ENCODE measurements around the gene SCN2A. TPM values are rescaled to one million over a fixed set of nuclear protein-coding genes. Genes with fewer than 3 reads are reported as not detected.

The SCN2A gene
- total and polyA plus RNA-seq, 2 donors, result 0.09 to 0.24 TPM

GRCh38 chr2:165205865-165206264, 33.3 kb upstream of the SCN2A start:
- Histone ChIP-seq H3K4me1 (ENCODE audit: control insufficient read depth in 2 of 2, insufficient read depth in 2 of 2, low read length in 2 of 2) (no peaks in the 10 kb centered on the region), H3K4me3 (ENCODE audit: low read length in 2 of 2) (no peak overlapping the region), H3K27me3 (ENCODE audit: control insufficient read depth in 2 of 2, insufficient read depth in 1 of 2, low read length in 1 of 2) (no peaks in the 10 kb centered on the region), H3K36me3 (ENCODE audit: control insufficient read depth in 2 of 2, insufficient read depth in 2 of 2, low read length in 1 of 2) (no peaks in the 10 kb centered on the region), H3K27ac (ENCODE audit: low read depth in 1 of 2, low read length in 1 of 2) (no peak overlapping the region), H3K9me3 (ENCODE audit: control insufficient read depth in 2 of 2, insufficient read depth in 1 of 2, low read length in 1 of 2) (no peaks in the 10 kb centered on the region)
- DNase-seq (ENCODE audit: low read depth in 6 of 9, low spot score in 9 of 9), result no peak
- WGBS, result over 99% methylated on average over 2 of the region's 2 CpGs

- H3K4me1 ChIP-seq (ENCODE audit: control insufficient read depth in 2 of 2, insufficient read depth in 2 of 2, low read length in 2 of 2), result no peaks in the 10 kb centered on the region
Measured at GRCh38 chr2:165208094-165208493, 31.1 kb upstream of the SCN2A start.

GRCh38 chr2:165214093-165214492, 25.1 kb upstream of the SCN2A start:
- Histone ChIP-seq H3K4me1 (ENCODE audit: control insufficient read depth in 2 of 2, insufficient read depth in 2 of 2, low read length in 2 of 2) (no peaks in the 10 kb centered on the region), H3K9me3 (ENCODE audit: control insufficient read depth in 2 of 2, insufficient read depth in 1 of 2, low read length in 1 of 2) (no peaks in the 10 kb centered on the region), H3K36me3 (ENCODE audit: control insufficient read depth in 2 of 2, insufficient read depth in 2 of 2, low read length in 1 of 2) (no peaks in the 10 kb centered on the region), H3K27ac (ENCODE audit: low read depth in 1 of 2, low read length in 1 of 2) (no peak overlapping the region), H3K4me3 (ENCODE audit: low read length in 2 of 2) (no peak overlapping the region), H3K27me3 (ENCODE audit: control insufficient read depth in 2 of 2, insufficient read depth in 1 of 2, low read length in 1 of 2) (no peaks in the 10 kb centered on the region)
- no peak for DNase-seq (ENCODE audit: low read depth in 6 of 9, low spot score in 9 of 9)
- 87% methylated on average over 1 of the region's 1 CpG for WGBS

More at GRCh38 chr2:165208094-165208493, 31.1 kb upstream of the SCN2A start:
- WGBS, result 92% methylated on average over 1 of the region's 1 CpG
- DNase-seq (ENCODE audit: low read depth in 6 of 9, low spot score in 9 of 9), result no peak
- Histone ChIP-seq H3K27ac (ENCODE audit: low read depth in 1 of 2, low read length in 1 of 2) (no peak overlapping the region), H3K27me3 (ENCODE audit: control insufficient read depth in 2 of 2, insufficient read depth in 1 of 2, low read length in 1 of 2) (no peaks in the 10 kb centered on the region), H3K4me3 (ENCODE audit: low read length in 2 of 2) (no peak overlapping the region), H3K9me3 (ENCODE audit: control insufficient read depth in 2 of 2, insufficient read depth in 1 of 2, low read length in 1 of 2) (no peaks in the 10 kb centered on the region), H3K36me3 (ENCODE audit: control insufficient read depth in 2 of 2, insufficient read depth in 2 of 2, low read length in 1 of 2) (no peaks in the 10 kb centered on the region)

- Histone ChIP-seq H3K27ac (ENCODE audit: low read depth in 1 of 2, low read length in 1 of 2) (no peak overlapping the region), H3K4me1 (ENCODE audit: control insufficient read depth in 2 of 2, insufficient read depth in 2 of 2, low read length in 2 of 2) (no peaks in the 10 kb centered on the region), H3K4me3 (ENCODE audit: low read length in 2 of 2) (no peak overlapping the region), H3K36me3 (ENCODE audit: control insufficient read depth in 2 of 2, insufficient read depth in 2 of 2, low read length in 1 of 2) (no peaks in the 10 kb centered on the region), H3K27me3 (ENCODE audit: control insufficient read depth in 2 of 2, insufficient read depth in 1 of 2, low read length in 1 of 2) (no peaks in the 10 kb centered on the region), H3K9me3 (ENCODE audit: control insufficient read depth in 2 of 2, insufficient read depth in 1 of 2, low read length in 1 of 2) (no peaks in the 10 kb centered on the region)
- 92% methylated on average over 3 of the region's 3 CpGs for WGBS
- no peak for DNase-seq (ENCODE audit: low read depth in 6 of 9, low spot score in 9 of 9)
Measured at GRCh38 chr2:165219481-165219880, 19.7 kb upstream of the SCN2A start.

GRCh38 chr2:165224941-165225340, 14.3 kb upstream of the SCN2A start:
- no peaks in the 10 kb centered on the region for H3K9me3 ChIP-seq (ENCODE audit: control insufficient read depth in 2 of 2, insufficient read depth in 1 of 2, low read length in 1 of 2)
- no peak for DNase-seq (ENCODE audit: low read depth in 6 of 9, low spot score in 9 of 9)
- H3K36me3 ChIP-seq (ENCODE audit: control insufficient read depth in 2 of 2, insufficient read depth in 2 of 2, low read length in 1 of 2), result no peaks in the 10 kb centered on the region
- H3K4me3 ChIP-seq (ENCODE audit: low read length in 2 of 2), result no peak overlapping the region
- 87% methylated on average over 1 of the region's 1 CpG for WGBS
- no peak overlapping the region for H3K27ac ChIP-seq (ENCODE audit: low read depth in 1 of 2, low read length in 1 of 2)
- no peaks in the 10 kb centered on the region for H3K27me3 ChIP-seq (ENCODE audit: control insufficient read depth in 2 of 2, insufficient read depth in 1 of 2, low read length in 1 of 2)
- H3K4me1 ChIP-seq (ENCODE audit: control insufficient read depth in 2 of 2, insufficient read depth in 2 of 2, low read length in 2 of 2), result no peaks in the 10 kb centered on the region

GRCh38 chr2:165227571-165227970, 11.6 kb upstream of the SCN2A start:
- DNase-seq (ENCODE audit: low read depth in 6 of 9, low spot score in 9 of 9), result no peak
- 98% methylated on average over 1 of the region's 1 CpG for WGBS

GRCh38 chr2:165237056-165237455, 2.2 kb upstream of the SCN2A start:
- no peak for DNase-seq (ENCODE audit: low read depth in 6 of 9, low spot score in 9 of 9)
- Histone ChIP-seq H3K4me1 (ENCODE audit: control insufficient read depth in 2 of 2, insufficient read depth in 2 of 2, low read length in 2 of 2) (no peaks in the 10 kb centered on the region), H3K27me3 (ENCODE audit: control insufficient read depth in 2 of 2, insufficient read depth in 1 of 2, low read length in 1 of 2) (no peaks in the 10 kb centered on the region), H3K36me3 (ENCODE audit: control insufficient read depth in 2 of 2, insufficient read depth in 2 of 2, low read length in 1 of 2) (no peaks in the 10 kb centered on the region), H3K27ac (ENCODE audit: low read depth in 1 of 2, low read length in 1 of 2) (no peak overlapping the region), H3K4me3 (ENCODE audit: low read length in 2 of 2) (no peak overlapping the region), H3K9me3 (ENCODE audit: control insufficient read depth in 2 of 2, insufficient read depth in 1 of 2, low read length in 1 of 2) (no peaks in the 10 kb centered on the region)
- WGBS, result 78% methylated on average over 2 of the region's 2 CpGs

More at GRCh38 chr2:165227571-165227970, 11.6 kb upstream of the SCN2A start:
- Histone ChIP-seq H3K27me3 (ENCODE audit: control insufficient read depth in 2 of 2, insufficient read depth in 1 of 2, low read length in 1 of 2) (no peaks in the 10 kb centered on the region), H3K36me3 (ENCODE audit: control insufficient read depth in 2 of 2, insufficient read depth in 2 of 2, low read length in 1 of 2) (no peaks in the 10 kb centered on the region), H3K4me3 (ENCODE audit: low read length in 2 of 2) (no peak overlapping the region), H3K4me1 (ENCODE audit: control insufficient read depth in 2 of 2, insufficient read depth in 2 of 2, low read length in 2 of 2) (no peaks in the 10 kb centered on the region), H3K27ac (ENCODE audit: low read depth in 1 of 2, low read length in 1 of 2) (no peak overlapping the region), H3K9me3 (ENCODE audit: control insufficient read depth in 2 of 2, insufficient read depth in 1 of 2, low read length in 1 of 2) (no peaks in the 10 kb centered on the region)

- Histone ChIP-seq H3K4me3 (ENCODE audit: low read length in 2 of 2) (no peak overlapping the region), H3K36me3 (ENCODE audit: control insufficient read depth in 2 of 2, insufficient read depth in 2 of 2, low read length in 1 of 2) (no peaks in the 10 kb centered on the region), H3K9me3 (ENCODE audit: control insufficient read depth in 2 of 2, insufficient read depth in 1 of 2, low read length in 1 of 2) (no peaks in the 10 kb centered on the region), H3K27me3 (ENCODE audit: control insufficient read depth in 2 of 2, insufficient read depth in 1 of 2, low read length in 1 of 2) (no peaks in the 10 kb centered on the region), H3K4me1 (ENCODE audit: control insufficient read depth in 2 of 2, insufficient read depth in 2 of 2, low read length in 2 of 2) (no peaks in the 10 kb centered on the region), H3K27ac (ENCODE audit: low read depth in 1 of 2, low read length in 1 of 2) (no peak overlapping the region)
- DNase-seq (ENCODE audit: low read depth in 6 of 9, low spot score in 9 of 9), result peak in 7 of 9 donors; percentile 3 to 47 (median 18)
- 11% methylated on average over 3 of the region's 3 CpGs for WGBS
Measured at GRCh38 chr2:165238295-165238694, 919 bp upstream of the SCN2A start.

GRCh38 chr2:165239856-165240515, 772 bp downstream of the SCN2A start:
- Histone ChIP-seq H3K9me3 (ENCODE audit: control insufficient read depth in 2 of 2, insufficient read depth in 1 of 2, low read length in 1 of 2) (no peaks in the 10 kb centered on the region), H3K36me3 (ENCODE audit: control insufficient read depth in 2 of 2, insufficient read depth in 2 of 2, low read length in 1 of 2) (no peaks in the 10 kb centered on the region), H3K27ac (ENCODE audit: low read depth in 1 of 2, low read length in 1 of 2) (no peak overlapping the region), H3K27me3 (ENCODE audit: control insufficient read depth in 2 of 2, insufficient read depth in 1 of 2, low read length in 1 of 2) (no peaks in the 10 kb centered on the region), H3K4me1 (ENCODE audit: control insufficient read depth in 2 of 2, insufficient read depth in 2 of 2, low read length in 2 of 2) (no peaks in the 10 kb centered on the region), H3K4me3 (ENCODE audit: low read length in 2 of 2) (no peak overlapping the region)
- DNase-seq (ENCODE audit: low read depth in 6 of 9, low spot score in 9 of 9), result no peak
- 91% methylated on average over 4 of the region's 4 CpGs for WGBS

All from thymus (tissue), 11 donors.